H7 (cell line): ENCODE data around the gene SPTBN1. TPM values are rescaled to one million over a fixed set of nuclear protein-coding genes. Genes with fewer than 3 reads are reported as not detected.

Experiments used
- DNase-seq: peaks from one replicate; pipeline ENCODE4 v3.0.0; 2012
- H3K27me3 ChIP-seq: 2 replicates; pipeline ENCODE4 v1.6.0; 2011; ENCODE audit warnings: mild to moderate bottlenecking, low read length; ENCODE audit not compliant: control insufficient read depth, insufficient read depth
- H3K36me3 ChIP-seq: replicated peaks from 2 replicates; pipeline ENCODE4 v1.5.1; 2011; ENCODE audit warnings: low read length; ENCODE audit not compliant: control insufficient read depth, insufficient read depth
- H3K4me3 ChIP-seq: 2 replicates; pipeline ENCODE4 v1.5.1; 2011; ENCODE audit warnings: low read depth, mild to moderate bottlenecking, control low read depth, low read length, moderate library complexity; ENCODE audit not compliant: insufficient read depth
- total RNA-seq: library from RNA; depleted of rRNA; stranded (reverse); fragments of >200 nt; shearing (Covaris generic); gene quantifications from 2 replicates; pipeline ENCODE4 v1.2.3, GENCODE V29; 2014

SPTBN1 gene
- total RNA-seq, 1 experiment from 2014 or later: 100 TPM

DNA sequence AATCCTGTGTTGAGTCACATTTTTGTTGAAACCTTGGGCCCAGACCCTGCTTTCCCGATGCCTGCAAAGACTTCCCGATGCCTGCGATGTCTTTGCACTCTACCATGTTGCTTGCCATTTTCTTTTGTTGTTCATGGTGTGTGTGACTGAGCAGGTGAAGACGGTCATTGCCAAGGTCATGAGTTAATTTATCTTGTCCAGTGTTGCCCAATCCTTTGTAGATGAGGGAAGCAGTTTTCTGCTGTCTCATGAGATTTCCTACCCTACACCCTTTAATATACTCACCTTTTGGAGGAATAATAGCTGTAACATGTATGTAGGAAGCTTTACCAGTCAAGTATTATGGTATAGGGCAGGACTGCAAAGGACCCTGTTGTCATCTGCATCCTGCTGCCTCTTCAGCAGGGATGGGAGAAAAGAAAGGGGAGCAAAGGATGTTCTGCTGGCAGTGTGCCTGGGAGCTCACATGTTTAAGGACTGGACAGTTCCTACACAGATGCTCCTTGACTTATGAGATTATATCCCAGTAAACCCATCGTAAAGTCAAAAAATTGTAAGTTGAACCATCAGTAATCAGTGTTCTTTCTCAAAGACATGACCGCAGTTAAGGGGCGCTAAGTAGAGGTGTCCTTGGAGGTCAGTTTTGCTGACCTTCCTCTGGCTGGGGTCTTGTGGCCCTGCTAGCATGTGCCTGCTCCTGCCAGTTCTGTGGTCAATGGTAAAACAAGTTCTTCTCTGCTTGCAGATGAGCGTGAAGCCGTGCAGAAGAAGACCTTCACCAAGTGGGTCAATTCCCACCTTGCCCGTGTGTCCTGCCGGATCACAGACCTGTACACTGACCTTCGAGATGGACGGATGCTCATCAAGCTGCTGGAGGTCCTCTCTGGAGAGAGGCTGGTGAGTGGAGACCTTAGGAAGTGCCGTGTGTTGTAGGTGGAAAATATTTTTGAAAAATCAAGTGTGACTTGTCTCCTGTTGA is 142.5 kb downstream of the SPTBN1 start:
- peaks cover 1% of the 10 kb centered on the region for H3K36me3 ChIP-seq
- H3K27me3 ChIP-seq: no peaks in the 10 kb centered on the region
- H3K4me3 ChIP-seq: no peak overlapping the region
- no peak for DNase-seq

DNA sequence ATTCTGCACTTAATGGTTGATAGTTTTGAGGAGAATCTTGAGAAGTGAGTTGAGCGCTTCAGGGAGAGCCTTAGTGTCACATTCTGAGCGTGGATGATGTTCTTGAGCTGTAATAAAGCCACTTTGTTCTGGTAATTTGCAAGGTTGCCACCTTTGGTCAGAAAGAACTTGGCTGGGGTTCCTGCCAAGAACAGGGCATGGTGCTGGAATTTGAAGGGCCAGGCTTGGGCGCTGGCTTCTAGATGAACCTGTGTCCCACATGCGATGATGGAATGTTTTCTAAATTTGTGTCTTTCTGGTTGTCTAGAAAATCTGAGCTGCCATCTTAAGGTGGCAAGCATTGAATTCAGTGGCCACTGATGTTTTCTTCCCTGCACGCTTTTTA is 143.2 kb downstream of the SPTBN1 start:
- no peaks in the 10 kb centered on the region for H3K27me3 ChIP-seq
- no peak for DNase-seq
- peaks cover 1% of the 10 kb centered on the region for H3K36me3 ChIP-seq
- no peak overlapping the region for H3K4me3 ChIP-seq

- no peak for DNase-seq
- no peak overlapping the region for H3K4me3 ChIP-seq
- H3K36me3 ChIP-seq: peaks cover 1% of the 10 kb centered on the region
- no peaks in the 10 kb centered on the region for H3K27me3 ChIP-seq
Observed at GRCh38 chr2:54599914-54600313, 143.8 kb downstream of the SPTBN1 start.

DNA sequence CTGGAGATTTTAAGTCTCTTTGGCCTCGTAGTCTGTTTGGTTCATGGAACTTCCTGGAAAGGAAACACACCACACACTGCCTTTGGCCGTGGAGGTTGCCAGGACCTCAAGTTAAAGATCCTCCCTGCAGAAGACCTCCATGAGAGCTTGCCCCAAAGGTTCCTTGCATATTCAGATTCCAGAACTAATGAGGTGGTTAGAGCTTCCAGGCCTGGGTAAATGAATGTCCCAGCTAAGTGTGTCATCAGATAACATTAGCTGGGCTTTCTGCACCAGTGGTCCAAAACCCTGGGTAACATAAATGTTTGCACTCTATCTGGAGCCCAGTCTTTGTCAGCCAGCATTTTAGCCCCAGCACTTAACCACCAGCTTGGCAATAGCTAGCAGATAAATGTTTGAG is 145.2 kb downstream of the SPTBN1 start:
- Histone ChIP-seq H3K4me3 (no peak overlapping the region), H3K36me3 (peaks cover 1% of the 10 kb centered on the region), H3K27me3 (no peaks in the 10 kb centered on the region)
- DNase-seq: no peak

DNA sequence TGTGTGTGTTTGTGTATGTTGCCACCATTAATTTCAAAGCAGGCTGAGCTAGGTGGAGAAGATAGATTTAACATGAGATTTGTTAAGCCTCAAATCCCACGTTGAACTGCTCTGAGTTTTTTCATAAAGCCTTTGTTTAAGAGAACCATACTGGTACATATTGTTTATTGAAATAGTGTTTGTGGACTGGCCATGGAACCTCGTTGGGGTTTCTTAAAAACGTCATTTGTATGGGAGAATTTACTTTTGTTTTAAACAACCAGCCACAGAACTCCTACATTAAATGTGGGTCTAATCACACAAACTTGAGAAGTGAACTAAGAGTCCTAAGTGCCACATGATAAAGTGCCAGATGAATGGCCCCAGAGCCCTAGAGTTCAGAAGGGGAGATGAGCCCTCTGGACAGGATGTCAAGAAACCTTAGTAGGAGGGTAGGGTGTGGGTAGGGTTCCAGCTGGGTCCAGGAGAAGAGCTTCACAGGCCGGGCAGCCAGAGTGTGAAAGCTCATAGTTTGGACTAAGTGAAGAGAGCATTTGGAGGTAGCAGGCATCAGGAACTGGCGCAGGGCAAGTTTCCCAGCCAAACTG is 146.7 kb downstream of the SPTBN1 start:
- H3K36me3 ChIP-seq: peaks cover 1% of the 10 kb centered on the region
- no peaks in the 10 kb centered on the region for H3K27me3 ChIP-seq
- no peak for DNase-seq
- H3K4me3 ChIP-seq: no peak overlapping the region

DNA sequence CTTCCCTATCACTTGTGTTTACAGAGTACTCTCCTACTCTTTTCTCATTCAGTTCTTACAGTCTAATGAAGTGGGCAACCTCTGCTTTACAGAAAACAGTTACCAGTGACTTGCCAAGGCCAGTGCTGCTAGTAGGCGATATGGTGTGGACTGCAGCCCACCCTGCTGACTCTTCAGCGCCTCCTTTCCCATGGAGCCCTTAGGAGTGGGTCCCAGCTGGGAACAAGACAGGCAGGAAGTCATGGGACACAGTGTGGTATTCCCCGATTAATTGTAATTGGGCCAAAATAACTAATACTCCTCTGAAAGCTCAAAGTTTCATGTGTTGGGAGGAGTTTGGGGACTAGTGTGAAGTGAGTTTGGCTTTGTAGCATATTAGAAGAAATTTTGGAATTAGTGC is 147.2 kb downstream of the SPTBN1 start:
- Histone ChIP-seq H3K27me3 (no peaks in the 10 kb centered on the region), H3K36me3 (peaks cover 1% of the 10 kb centered on the region), H3K4me3 (no peak overlapping the region)
- DNase-seq: no peak

GRCh38 chr2:54603796-54604195 is 147.7 kb downstream of the SPTBN1 start:
- no peak overlapping the region for H3K4me3 ChIP-seq
- H3K36me3 ChIP-seq: peaks cover 1% of the 10 kb centered on the region
- no peaks in the 10 kb centered on the region for H3K27me3 ChIP-seq
- DNase-seq: no peak

GRCh38 chr2:54604871-54605270 is 148.7 kb downstream of the SPTBN1 start:
- Histone ChIP-seq H3K36me3 (no peaks in the 10 kb centered on the region; the same call in none of the 2 replicates), H3K4me3 (no peak overlapping the region), H3K27me3 (no peaks in the 10 kb centered on the region)
- no peak for DNase-seq

GRCh38 chr2:54605836-54606235 is 149.7 kb downstream of the SPTBN1 start:
- Histone ChIP-seq H3K36me3 (no peaks in the 10 kb centered on the region; the same call in 1 of the 2 replicates), H3K27me3 (no peaks in the 10 kb centered on the region), H3K4me3 (no peak overlapping the region)
- DNase-seq: no peak

DNA sequence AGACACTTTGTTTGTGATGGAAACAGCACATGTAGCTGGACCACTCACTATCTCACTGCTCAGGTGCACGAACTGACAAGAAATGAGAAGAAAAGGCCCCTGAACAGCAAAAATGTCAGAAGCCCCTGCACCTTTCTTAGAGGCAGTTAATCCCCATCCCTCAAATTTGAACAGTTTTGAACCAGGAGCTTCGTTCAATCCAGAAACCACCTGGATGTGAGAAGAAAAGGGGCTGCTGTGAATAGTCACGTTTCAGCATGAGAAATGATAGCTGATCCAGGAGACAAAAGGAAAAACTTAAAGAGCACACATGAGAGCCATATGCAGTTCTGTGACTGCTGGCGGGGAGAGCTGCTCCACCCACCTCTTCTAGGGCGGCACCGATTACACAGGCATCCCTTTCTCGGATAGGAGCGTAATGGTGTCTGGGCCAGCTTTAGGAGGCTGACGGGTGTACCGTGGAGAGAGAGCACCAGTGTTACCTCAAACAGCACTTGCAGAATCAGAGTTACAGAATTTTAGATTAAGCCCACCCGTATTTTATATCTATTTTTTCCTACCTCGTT is 150.3 kb downstream of the SPTBN1 start:
- no peaks in the 10 kb centered on the region for H3K36me3 ChIP-seq
- no peak for DNase-seq

GRCh38 chr2:54608224-54608623 is 152.1 kb downstream of the SPTBN1 start:
- no peak for DNase-seq
- Histone ChIP-seq H3K36me3 (peaks cover 1% of the 10 kb centered on the region; the same call in 1 of the 2 replicates), H3K4me3 (no peak overlapping the region), H3K27me3 (no peaks in the 10 kb centered on the region)

More for the DNA sequence above, 150.3 kb downstream of the SPTBN1 start:
- Histone ChIP-seq H3K27me3 (no peaks in the 10 kb centered on the region), H3K4me3 (no peak overlapping the region)

DNA sequence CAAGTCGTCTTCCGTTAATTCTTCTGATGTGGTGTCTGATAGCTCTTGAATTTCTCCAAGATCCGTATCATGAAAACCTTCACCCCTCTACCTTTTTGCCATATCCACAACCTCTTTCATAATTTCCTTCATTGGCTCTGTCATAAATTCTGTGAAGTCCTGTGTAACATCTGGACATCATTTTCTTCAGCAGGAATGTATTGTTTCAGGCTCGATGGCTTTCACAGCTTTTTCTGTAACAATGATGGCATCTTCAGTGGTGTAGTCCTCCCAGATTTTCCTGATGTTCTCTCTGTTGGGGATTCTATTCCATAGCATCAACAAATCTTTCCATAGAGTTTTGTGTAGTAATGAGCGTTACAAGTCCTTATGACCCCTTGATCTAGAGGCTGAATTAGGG is 153.1 kb downstream of the SPTBN1 start:
- Histone ChIP-seq H3K4me3 (no peak overlapping the region), H3K27me3 (no peaks in the 10 kb centered on the region), H3K36me3 (peaks cover 1% of the 10 kb centered on the region; the same call in 1 of the 2 replicates)
- no peak for DNase-seq

GRCh38 chr2:54609647-54610046 is 153.5 kb downstream of the SPTBN1 start:
- no peaks in the 10 kb centered on the region for H3K27me3 ChIP-seq
- H3K36me3 ChIP-seq: peaks cover 1% of the 10 kb centered on the region; the same call in 1 of the 2 replicates
- DNase-seq: no peak
- no peak overlapping the region for H3K4me3 ChIP-seq

DNA sequence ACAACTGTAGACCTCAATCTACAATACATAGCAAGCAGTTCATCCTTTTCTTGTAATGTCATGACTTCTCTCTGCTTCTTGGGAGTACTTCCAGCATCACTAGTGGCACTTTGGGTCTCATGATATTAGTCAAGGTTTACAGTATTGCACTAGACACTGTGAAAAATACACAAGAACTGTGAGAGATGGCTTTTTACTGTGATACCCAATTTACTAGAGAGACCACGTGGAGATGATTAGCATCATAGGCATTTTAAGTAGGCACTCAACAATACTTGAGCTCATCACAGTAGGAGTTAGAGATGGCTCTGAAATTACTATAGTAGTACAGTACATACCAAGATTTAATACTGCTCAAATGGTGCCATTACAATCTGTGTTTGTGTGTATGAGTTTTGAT is 154.6 kb downstream of the SPTBN1 start:
- DNase-seq: no peak
- Histone ChIP-seq H3K27me3 (no peaks in the 10 kb centered on the region), H3K36me3 (peaks cover 1% of the 10 kb centered on the region; the same call in 1 of the 2 replicates)

More for the DNA sequence above, 154.6 kb downstream of the SPTBN1 start:
- H3K4me3 ChIP-seq: no peak overlapping the region
